Natural killer cell (primary cell): ENCODE data around the gene EXOG. TPM values are rescaled to one million over a fixed set of nuclear protein-coding genes. Genes with fewer than 3 reads are reported as not detected.

Experiments used
- ATAC-seq, 3 donors: fragments of 150-1000 bp in 2 of 3; fragments of 200-7000 bp in 1 of 3; cut with Tn5 transposase; 1 replicate in 1 of 3; 2 replicates in 2 of 3; pipeline ENCODE4 v1.10.0; 2021; ENCODE audit warnings: mild to moderate bottlenecking in 2 of 3, moderate library complexity in 2 of 3
- DNase-seq, 2 donors: peaks; one replicate each; pipeline versions ENCODE4 v3.0.0 to v3.0.0-alpha.2; 2013 to 2021; ENCODE audit warnings: mixed read lengths in 1 of 2
- H3K27ac ChIP-seq: one replicate; pipeline ENCODE4 v1.5.1; 2013; ENCODE audit warnings: mild to moderate bottlenecking, low read length
- H3K27me3 ChIP-seq: one replicate; pipeline ENCODE4 v1.6.1; 2013; ENCODE audit warnings: low read length; ENCODE audit not compliant: control insufficient read depth, insufficient read depth
- H3K36me3 ChIP-seq: one replicate; pipeline ENCODE4 v1.6.1; 2013; ENCODE audit warnings: low read length; ENCODE audit not compliant: control insufficient read depth, insufficient read depth
- H3K4me1 ChIP-seq: one replicate; pipeline ENCODE4 v1.6.1; 2013; ENCODE audit warnings: low read length; ENCODE audit not compliant: control insufficient read depth, insufficient read depth
- H3K4me3 ChIP-seq: one replicate; pipeline ENCODE4 v1.5.1; 2013; ENCODE audit warnings: low read length
- H3K9me3 ChIP-seq: one replicate; pipeline ENCODE4 v1.6.1; 2013; ENCODE audit warnings: low read length; ENCODE audit not compliant: control insufficient read depth, insufficient read depth
- H3K27ac Mint-ChIP-seq, 2 donors: one replicate each; pipeline ENCODE4 v1.8.0; 2022; ENCODE audit warnings: mild to moderate bottlenecking in 2 of 2, mixed read lengths in 2 of 2, moderate library complexity in 1 of 2
- H3K27me3 Mint-ChIP-seq, 2 donors: one replicate each; pipeline ENCODE4 v1.8.0; 2022; ENCODE audit warnings: low read depth in 2 of 2, mixed read lengths in 2 of 2
- H3K36me3 Mint-ChIP-seq: one replicate; pipeline ENCODE4 v1.8.0; 2022; ENCODE audit warnings: mixed read lengths
- H3K4me1 Mint-ChIP-seq, 2 donors: one replicate each; pipeline ENCODE4 v1.8.0; 2022; ENCODE audit warnings: mixed read lengths in 2 of 2
- H3K4me3 Mint-ChIP-seq: one replicate; pipeline ENCODE4 v1.8.0; 2022; ENCODE audit warnings: mild to moderate bottlenecking, moderate library complexity, mixed read lengths
- H3K9me3 Mint-ChIP-seq, 2 donors: one replicate each; pipeline ENCODE4 v1.8.0; 2022; ENCODE audit warnings: mixed read lengths in 2 of 2
- CTCF ChIP-seq: fragments of 200-600 bp; IDR thresholded peaks from one replicate; pipeline ENCODE4 v1.8.0; 2022; ENCODE audit warnings: antibody characterized with exemption
- WGBS: methylation state at CpG from one replicate; pipeline ENCODE4 v1.1.7; 2013; ENCODE audit warnings: missing lambda C conversion rate; ENCODE audit not compliant: insufficient coverage; 5-methylcytosine and 5-hydroxymethylcytosine counted together
- intact Hi-C: fragments of 100-400 bp; cut with micrococcal nuclease; formaldehyde crosslinking; loops from one replicate; pipeline ENCODE4 v1.14.2; 2022
- total RNA-seq, 4 donors: library from RNA; stranded (reverse); fragments of 120-200 nt in 1 of 4; gene quantifications; one replicate each; pipeline versions ENCODE4 v1.2.3 to v1.2.4, GENCODE V29; 2013 to 2022

EXOG gene
- total RNA-seq, 3 donors from 2014 or later (not counting 1 experiment from before 2014, with no cell fraction given), result 27.3 to 34.5 (median 30.5) TPM

GRCh38 chr3:38453075-38453912 lies 42.8 kb upstream of the EXOG start, which contains the start of gene ACVR2B:
Gene ACVR2B (plus strand): TSS chr3:38453890. CDS start chr3:38454323, 433 bp downstream.
- Mint-ChIP-seq H3K36me3 (no peaks in the 10 kb centered on the region), H3K27ac (peak within 1 kb of the TSS in 1 of 2 donors; percentile 67), H3K4me1 (peaks cover 11 to 19% of the 10 kb centered on the region in 2 donors), H3K27me3 (peaks cover 11 to 19% of the 10 kb centered on the region in 2 donors), H3K9me3 (no peaks in the 10 kb centered on the region), H3K4me3 (peak within 1 kb of the TSS; percentile 95)
- WGBS, result 11% methylated on average over 46 of the region's 48 CpGs
- Histone ChIP-seq H3K36me3 (no peaks in the 10 kb centered on the region), H3K4me1 (peaks cover 24% of the 10 kb centered on the region), H3K4me3 (peak within 1 kb of the TSS; percentile 57), H3K27ac (no peak within 1 kb of the TSS), H3K9me3 (no peaks in the 10 kb centered on the region), H3K27me3 (peaks cover 3% of the 10 kb centered on the region)
- intact Hi-C loops, result no loop called here
- TF ChIP-seq CTCF, result no peak
- DNase-seq (peak; percentile 38 to 79), ATAC-seq (peak; percentile 63 to 77 (median 71))

GRCh38 chr3:38453913-38454177 lies 42.3 kb upstream of the EXOG start:
- intact Hi-C loops, result no loop called here
- Mint-ChIP-seq H3K4me3 (peak overlapping the region; percentile 95), H3K27me3 (peaks cover 11 to 19% of the 10 kb centered on the region in 2 donors), H3K36me3 (no peaks in the 10 kb centered on the region), H3K4me1 (peaks cover 11 to 19% of the 10 kb centered on the region in 2 donors), H3K9me3 (no peaks in the 10 kb centered on the region), H3K27ac (no peak overlapping the region)
- no peak for TF ChIP-seq CTCF
- no peak for DNase-seq
- peak overlapping the region; percentile 10 for H3K4me3 ChIP-seq
- peaks cover 24% of the 10 kb centered on the region for H3K4me1 ChIP-seq
- no peaks in the 10 kb centered on the region for H3K9me3 ChIP-seq
- no peaks in the 10 kb centered on the region for H3K36me3 ChIP-seq
- no peak overlapping the region for H3K27ac ChIP-seq
- WGBS, result 0% methylated on average over 35 of the region's 36 CpGs
- H3K27me3 ChIP-seq, result peaks cover 3% of the 10 kb centered on the region
- ATAC-seq, result no peak

- peaks cover 24% of the 10 kb centered on the region for H3K4me1 ChIP-seq
- Mint-ChIP-seq H3K9me3 (no peaks in the 10 kb centered on the region), H3K27me3 (peaks cover 11 to 17% of the 10 kb centered on the region in 2 donors), H3K4me1 (peaks cover 11 to 19% of the 10 kb centered on the region in 2 donors), H3K27ac (peak overlapping the region in 1 of 2 donors; percentile 67), H3K4me3 (peak overlapping the region; percentile 95), H3K36me3 (no peaks in the 10 kb centered on the region)
- no peak for TF ChIP-seq CTCF
- DNase-seq (peak in 1 of 2 donors; percentile 66), ATAC-seq (peak; percentile 61 to 67 (median 65))
- peak overlapping the region; percentile 44 for H3K4me3 ChIP-seq
- peaks cover 3% of the 10 kb centered on the region for H3K27me3 ChIP-seq
- intact Hi-C loops, result no loop called here
- no peaks in the 10 kb centered on the region for H3K9me3 ChIP-seq
- under 1% methylated on average over 78 of the region's 78 CpGs for WGBS
- no peaks in the 10 kb centered on the region for H3K36me3 ChIP-seq
- no peak overlapping the region for H3K27ac ChIP-seq
These were observed 41.8 kb upstream of the EXOG start for GRCh38 chr3:38454178-38454883.
